Endothelial cell of umbilical vein (primary cell): Measurements from ENCODE around the gene HOXC5. TPM values are rescaled to one million over a fixed set of nuclear protein-coding genes. Genes with fewer than 3 reads are reported as not detected.

ENCODE experiments used
- BruUV-seq: library from RNA; stranded (reverse); fragments of 400-500 nt; replicated peaks from 2 replicates; lab custom pipeline; 2021; lab: Mats Ljungman, UMichigan
- CTCF ChIA-PET: fragments of 300-600, 350-600 bp; sonication (Branson Sonifier 250); formaldehyde crosslinking; loops from one replicate; lab custom pipeline; 2021; ENCODE audit warnings: antibody characterized with exemption, inconsistent platforms; lab: Charles Lee
- POLR2A ChIA-PET: fragments of 300-600, 350-600 bp; sonication (Branson Sonifier 250); formaldehyde crosslinking; loops from one replicate; lab custom pipeline; 2021; ENCODE audit warnings: antibody characterized with exemption, inconsistent platforms; lab: Charles Lee
- DNase-seq: peaks from one replicate; pipeline ENCODE4 v3.0.0-alpha.2; 2011; ENCODE audit warnings: low read depth, low spot score
- FAIRE-seq: peaks from 2 replicates; lab custom pipeline; 2011; peaks lifted over from hg19 to GRCh38; lab: Jason Lieb, UNC
- H2AFZ ChIP-seq: 2 replicates; pipeline ENCODE4 v1.6.0; 2012; ENCODE audit warnings: low read depth, low read length, control low read depth, inconsistent platforms
- H3K27ac ChIP-seq: 2 replicates; pipeline ENCODE4 v1.5.1; 2011; ENCODE audit warnings: low read depth, mild to moderate bottlenecking, control low read depth, low read length, moderate library complexity; ENCODE audit not compliant: insufficient read depth
- H3K27me3 ChIP-seq, 2 experiments: 2 replicates each; pipeline versions ENCODE4 v1.6.0 to v1.6.1; 2011; ENCODE audit warnings: low read length in 2 of 2, mixed read lengths in 1 of 2; ENCODE audit not compliant: control insufficient read depth in 2 of 2, insufficient read depth in 2 of 2
- H3K36me3 ChIP-seq, 2 experiments: 2 replicates in 1 of 2; 3 replicates in 1 of 2; pipeline ENCODE4 v1.5.1; 2011; ENCODE audit warnings: low read length in 2 of 2, mild to moderate bottlenecking in 1 of 2, moderate library complexity in 1 of 2; ENCODE audit not compliant: control insufficient read depth in 2 of 2, insufficient read depth in 2 of 2; ENCODE audit errors: extremely low read depth in 1 of 2
- H3K4me1 ChIP-seq: 3 replicates; pipeline ENCODE4 v1.5.1; 2011; ENCODE audit warnings: mild to moderate bottlenecking, low read length; ENCODE audit not compliant: control insufficient read depth, insufficient read depth; ENCODE audit errors: extremely low read depth
- H3K4me2 ChIP-seq: 2 replicates; pipeline ENCODE4 v1.6.1; 2011; ENCODE audit warnings: low read length, control low read depth, mixed read lengths; ENCODE audit not compliant: insufficient read depth
- H3K4me3 ChIP-seq, 3 experiments: fragments of 200-600 bp in 1 of 3; sonication (generic), shearing (Covaris generic) in 1 of 3; replicated peaks in 1 of 3; 2 replicates each; pipeline ENCODE4 v1.5.1; 2011 to 2016; ENCODE audit warnings: control low read depth in 3 of 3, low read length in 3 of 3, mild to moderate bottlenecking in 2 of 3, inconsistent platforms in 1 of 3, low read depth in 1 of 3, moderate library complexity in 1 of 3; ENCODE audit not compliant: insufficient read depth in 1 of 3
- H3K79me2 ChIP-seq: 2 replicates; pipeline ENCODE4 v1.6.0; 2012; ENCODE audit warnings: low read length, inconsistent platforms; ENCODE audit not compliant: control insufficient read depth, insufficient read depth
- H3K9ac ChIP-seq: replicated peaks from 2 replicates; pipeline ENCODE3; 2011; ENCODE audit warnings: low read length, control low read depth; ENCODE audit not compliant: insufficient read depth; ENCODE audit errors: extremely low read depth
- H3K9me1 ChIP-seq: replicated peaks from 3 replicates; pipeline ENCODE4 v1.6.0; 2011; ENCODE audit warnings: mild to moderate bottlenecking, low read length; ENCODE audit not compliant: control insufficient read depth, insufficient read depth; ENCODE audit errors: extremely low read depth
- H3K9me3 ChIP-seq: replicated peaks from 2 replicates; pipeline ENCODE4 v1.5.1; 2012; ENCODE audit warnings: low read length, inconsistent platforms; ENCODE audit not compliant: control insufficient read depth, insufficient read depth
- H4K20me1 ChIP-seq: replicated peaks from 2 replicates; pipeline ENCODE3; 2011; ENCODE audit warnings: mild to moderate bottlenecking, low read length; ENCODE audit not compliant: control insufficient read depth, insufficient read depth; ENCODE audit errors: extremely low read depth
- CTCF ChIP-seq, 2 donors: IDR thresholded peaks; 1 replicate in 1 of 2; 2 replicates in 1 of 2; pipeline ENCODE4 v1.5.1; 2011; ENCODE audit warnings: low read length in 2 of 2, mild to moderate bottlenecking in 2 of 2, moderate library complexity in 2 of 2, control low read depth in 1 of 2, inconsistent platforms in 1 of 2, low read depth in 1 of 2; ENCODE audit not compliant: insufficient read depth in 1 of 2; ENCODE audit errors: extremely low read depth in 1 of 2
- EZH2 ChIP-seq: IDR thresholded peaks from 2 replicates; pipeline ENCODE4 v1.6.1; 2012; ENCODE audit warnings: borderline replicate concordance, low read depth, mild to moderate bottlenecking, moderate library complexity, low read length, inconsistent platforms; ENCODE audit not compliant: severe bottlenecking
- FOS ChIP-seq: IDR thresholded peaks from 2 replicates; pipeline ENCODE4 v1.6.1; 2011; ENCODE audit warnings: mild to moderate bottlenecking, low read length, moderate library complexity, borderline replicate concordance; ENCODE audit not compliant: insufficient read depth
- GATA2 ChIP-seq: IDR thresholded peaks from 2 replicates; pipeline ENCODE4 v1.7.0; 2011; ENCODE audit warnings: low read depth, mild to moderate bottlenecking, moderate library complexity, mixed read lengths, low read length; ENCODE audit not compliant: insufficient read length, insufficient read depth
- JUN ChIP-seq: IDR thresholded peaks from 2 replicates; pipeline ENCODE4 v1.6.1; 2011; ENCODE audit warnings: borderline replicate concordance, low read depth; ENCODE audit not compliant: insufficient read length, insufficient read depth
- MAX ChIP-seq: IDR thresholded peaks from 2 replicates; pipeline ENCODE4 v1.6.1; 2011; ENCODE audit not compliant: insufficient read depth, insufficient read length
- MYC ChIP-seq: IDR thresholded peaks from one replicate; pipeline ENCODE4 v1.6.1; 2011; ENCODE audit warnings: mild to moderate bottlenecking, low read depth, low read length
- POLR2A ChIP-seq: IDR thresholded peaks from 2 replicates; pipeline ENCODE4 v1.6.1; 2012; ENCODE audit warnings: low read depth, mild to moderate bottlenecking, control low read depth, low read length
- POLR2AphosphoS5 ChIP-seq: IDR thresholded peaks from 2 replicates; pipeline ENCODE4 v1.6.1; 2012; ENCODE audit warnings: low read depth, mild to moderate bottlenecking, control low read depth, low read length, moderate library complexity; ENCODE audit not compliant: insufficient read depth
- dilution Hi-C: fragments of 300-500 bp; cut with MboI; formaldehyde crosslinking; loops from one replicate; pipeline ENCODE4 v1.15.0; 2019; ENCODE audit warnings: low sequenced_read_pairs; ENCODE audit not compliant: extremely low pct_ligation_motif_present
- intact Hi-C: fragments of 100-400 bp; cut with micrococcal nuclease; formaldehyde crosslinking; loops from one replicate; pipeline ENCODE4 v1.10.0; 2022
- polyA plus RNA-seq, 4 experiments: library from polyadenylated mRNA; depleted of rRNA in 3 of 4; stranded (reverse) in 3 of 4; unstranded in 1 of 4; fragments of >200 nt; gene quantifications; 2 replicates each; pipeline versions ENCODE4 v1.2.1 to v1.2.3, GENCODE V29; 2011 to 2012; ENCODE audit warnings: missing spikeins in 1 of 4
- total RNA-seq: library from RNA; stranded (reverse); gene quantifications from 2 replicates; pipeline ENCODE4 v1.2.3, GENCODE V29; 2021

Gene HOXC5
- total and polyA plus RNA-seq, 2 donors (not counting 3 experiments of a cell fraction or from before 2014, with no cell fraction given), result not detected

- no peaks in the 10 kb centered on the region for H3K9me3 ChIP-seq
- no peak overlapping the region for H3K9ac ChIP-seq
- TF ChIP-seq MYC (no peak), JUN (no peak), FOS (no peak)
- dilution Hi-C loops, result no loop called here
- no peaks in the 10 kb centered on the region for H3K36me3 ChIP-seq
- no peaks in the 10 kb centered on the region for H3K4me1 ChIP-seq
- ChIA-PET POLR2A (no interaction called here), CTCF (interaction anchor here (6.7 to 17.0 kb wide), 2 partner anchors 192 to 204 kb away, joined by 235 to 616 read pairs; partner anchors contain the start of gene SMUG1)
- no peak for DNase-seq
- H3K4me2 ChIP-seq, result no peak overlapping the region
- H2AFZ ChIP-seq, result no peak overlapping the region
- no peaks in the 10 kb centered on the region for H3K79me2 ChIP-seq
- H3K4me3 ChIP-seq, result no peak overlapping the region
- BruUV-seq, result no TSS peak
- peaks cover 77 to 94% of the 10 kb centered on the region in 2 experiments for H3K27me3 ChIP-seq
- H4K20me1 ChIP-seq, result no peaks in the 10 kb centered on the region
- no peak for FAIRE-seq
- H3K9me1 ChIP-seq, result no peaks in the 10 kb centered on the region
- intact Hi-C loops, result loop anchor here (10.0 kb wide), 1 partner anchor 361 kb away; the partner anchor contains the start of gene GPR84
- H3K27ac ChIP-seq, result no peak overlapping the region
Observed at GRCh38 chr12:54003625-54004024, 29.2 kb upstream of the HOXC5 start.

- no peak for DNase-seq
- Histone ChIP-seq H3K4me3 (no peak overlapping the region), H4K20me1 (no peaks in the 10 kb centered on the region), H3K27me3 (peaks cover 74 to 89% of the 10 kb centered on the region in 2 experiments), H3K27ac (no peak overlapping the region), H3K36me3 (no peaks in the 10 kb centered on the region), H3K4me1 (no peaks in the 10 kb centered on the region), H2AFZ (no peak overlapping the region), H3K9me3 (no peaks in the 10 kb centered on the region), H3K79me2 (no peaks in the 10 kb centered on the region), H3K9me1 (no peaks in the 10 kb centered on the region), H3K4me2 (no peak overlapping the region), H3K9ac (no peak overlapping the region)
- ChIA-PET CTCF (interaction anchor here (6.7 to 17.0 kb wide), 2 partner anchors 192 to 204 kb away, joined by 235 to 616 read pairs; partner anchors contain the start of gene SMUG1), POLR2A (no interaction called here)
- TF ChIP-seq GATA2 (no peak), POLR2A (no peak), EZH2 (no peak), CTCF (IDR thresholded peaks at IDR 0.05; ENCODE audit: extremely low read depth in 1 of 2, insufficient read depth in 1 of 2, low read depth in 1 of 2, low read length in 2 of 2) (no peak), POLR2AphosphoS5 (no peak), MAX (no peak), MYC (no peak), FOS (no peak), JUN (no peak)
- no TSS peak for BruUV-seq
- dilution Hi-C loops (no loop called here), intact Hi-C loops (loop anchor here (10.0 kb wide), 1 partner anchor 361 kb away; the partner anchor contains the start of gene GPR84)
- no peak for FAIRE-seq
Observed at GRCh38 chr12:54004063-54004840, 28.6 kb upstream of the HOXC5 start.
